H9 (cell line): Measurements from ENCODE around the gene AKR1C8. TPM values are rescaled to one million over a fixed set of nuclear protein-coding genes. Genes with fewer than 3 reads are reported as not detected.

Source experiments
- DNase-seq: peaks from one replicate; pipeline ENCODE4 v3.0.0-alpha.2; 2017
- H2AFZ ChIP-seq: one replicate; pipeline ENCODE4 v1.6.1; 2013; ENCODE audit warnings: mild to moderate bottlenecking, low read length, control low read depth, moderate library complexity
- H2AK5ac ChIP-seq: 2 replicates; pipeline ENCODE4 v1.6.1; 2013; ENCODE audit warnings: low read length, control low read depth, mixed read lengths; ENCODE audit not compliant: insufficient read length
- H2BK120ac ChIP-seq: one replicate; pipeline ENCODE4 v1.6.1; 2013; ENCODE audit warnings: low read depth, mild to moderate bottlenecking, low read length, control low read depth, inconsistent platforms; ENCODE audit not compliant: poor library complexity, severe bottlenecking
- H2BK12ac ChIP-seq: 2 replicates; pipeline ENCODE4 v1.6.1; 2013; ENCODE audit warnings: low read length, control low read depth, mixed read lengths, low read depth; ENCODE audit not compliant: insufficient read length
- H2BK15ac ChIP-seq: 2 replicates; pipeline ENCODE4 v1.6.1; 2013; ENCODE audit warnings: low read depth, low read length, control low read depth
- H2BK20ac ChIP-seq: one replicate; pipeline ENCODE4 v1.6.1; 2013; ENCODE audit warnings: low read depth, mild to moderate bottlenecking, low read length, control low read depth, inconsistent platforms; ENCODE audit not compliant: poor library complexity, severe bottlenecking
- H2BK5ac ChIP-seq: 2 replicates; pipeline ENCODE4 v1.6.1; 2013; ENCODE audit warnings: low read length, control low read depth, mixed read lengths; ENCODE audit not compliant: insufficient read length
- H3K14ac ChIP-seq: 2 replicates; pipeline ENCODE4 v1.6.1; 2013; ENCODE audit warnings: low read length, control low read depth; ENCODE audit not compliant: insufficient read depth
- H3K18ac ChIP-seq: 2 replicates; pipeline ENCODE4 v1.6.1; 2013; ENCODE audit warnings: low read depth, mild to moderate bottlenecking, mixed read lengths, low read length, control low read depth; ENCODE audit not compliant: insufficient read length
- H3K23ac ChIP-seq: 2 replicates; pipeline ENCODE4 v1.6.1; 2013; ENCODE audit warnings: low read length, control low read depth, mixed read lengths, low read depth; ENCODE audit not compliant: insufficient read length
- H3K23me2 ChIP-seq: 2 replicates; pipeline ENCODE4 v1.6.1; 2013; ENCODE audit warnings: low read depth, mild to moderate bottlenecking, mixed read lengths, low read length, control low read depth; ENCODE audit not compliant: insufficient read length, poor library complexity, severe bottlenecking
- H3K27ac ChIP-seq: 2 replicates; pipeline ENCODE4 v1.5.1; 2013; ENCODE audit warnings: low read length, control low read depth, mixed read lengths, low read depth; ENCODE audit not compliant: insufficient read length
- H3K27me3 ChIP-seq: 2 replicates; pipeline ENCODE4 v1.6.1; 2013; ENCODE audit warnings: low read length, control low read depth, inconsistent platforms; ENCODE audit not compliant: insufficient read depth
- H3K4ac ChIP-seq: 2 replicates; pipeline ENCODE4 v1.6.1; 2013; ENCODE audit warnings: low read depth, mild to moderate bottlenecking, control low read depth, inconsistent platforms, low read length, moderate library complexity
- H3K4me1 ChIP-seq: 2 replicates; pipeline ENCODE4 v1.6.1; 2013; ENCODE audit warnings: low read length, control low read depth, inconsistent platforms; ENCODE audit not compliant: insufficient read depth
- H3K4me2 ChIP-seq: 2 replicates; pipeline ENCODE4 v1.6.1; 2013; ENCODE audit warnings: low read length, control low read depth, mixed read lengths; ENCODE audit not compliant: insufficient read length, insufficient read depth
- H3K56ac ChIP-seq: 2 replicates; pipeline ENCODE4 v1.6.1; 2013; ENCODE audit warnings: low read depth, mild to moderate bottlenecking, mixed read lengths, low read length, control low read depth; ENCODE audit not compliant: insufficient read length
- H3K79me1 ChIP-seq: 2 replicates; pipeline ENCODE4 v1.6.1; 2013; ENCODE audit warnings: low read depth, mild to moderate bottlenecking, moderate library complexity, low read length, control low read depth, inconsistent platforms; ENCODE audit not compliant: insufficient read depth, poor library complexity, severe bottlenecking
- H3K79me2 ChIP-seq: 2 replicates; pipeline ENCODE4 v1.6.1; 2013; ENCODE audit warnings: low read length, control low read depth, inconsistent platforms; ENCODE audit not compliant: insufficient read depth
- H3K9ac ChIP-seq: 2 replicates; pipeline ENCODE4 v1.6.1; 2013; ENCODE audit warnings: low read length, control low read depth, mixed read lengths; ENCODE audit not compliant: insufficient read length; ENCODE audit errors: extremely low read depth
- H3K9me3 ChIP-seq: one replicate; pipeline ENCODE4 v1.6.1; 2013; ENCODE audit warnings: low read depth, low read length, inconsistent platforms; ENCODE audit not compliant: control insufficient read depth
- H3T11ph ChIP-seq: one replicate; pipeline ENCODE4 v1.6.1; 2013; ENCODE audit warnings: mild to moderate bottlenecking, low read length, control low read depth, inconsistent platforms
- H4K20me1 ChIP-seq: one replicate; pipeline ENCODE4 v1.6.1; 2013; ENCODE audit not compliant: control insufficient read depth, insufficient read length, insufficient read depth
- H4K5ac ChIP-seq: 2 replicates; pipeline ENCODE4 v1.6.1; 2013; ENCODE audit warnings: low read depth, mild to moderate bottlenecking, mixed read lengths, low read length, control low read depth; ENCODE audit not compliant: insufficient read length
- H4K8ac ChIP-seq: replicated peaks from 2 replicates; pipeline ENCODE4 v1.6.1; 2013; ENCODE audit warnings: low read length, control low read depth, mixed read lengths, low read depth; ENCODE audit not compliant: insufficient read length
- H4K91ac ChIP-seq: 2 replicates; pipeline ENCODE4 v1.6.1; 2013; ENCODE audit warnings: low read depth, mild to moderate bottlenecking, moderate library complexity, mixed read lengths, low read length, control low read depth; ENCODE audit not compliant: insufficient read length
- H3K27ac Mint-ChIP-seq, 3 experiments: 2 replicates in 2 of 3; 3 replicates in 1 of 3; pipeline ENCODE4 v1.8.0; 2020 to 2021; ENCODE audit warnings: mixed read lengths in 3 of 3, mild to moderate bottlenecking in 1 of 3, moderate library complexity in 1 of 3
- H3K27me3 Mint-ChIP-seq: 2 replicates; pipeline ENCODE4 v1.8.0; 2021; ENCODE audit warnings: low read depth, mild to moderate bottlenecking, moderate library complexity, mixed read lengths
- H3K36me3 Mint-ChIP-seq, 3 experiments: 2 replicates in 2 of 3; 3 replicates in 1 of 3; pipeline ENCODE4 v1.8.0; 2020 to 2021; ENCODE audit warnings: low read depth in 3 of 3, mixed read lengths in 3 of 3; ENCODE audit not compliant: insufficient read depth in 1 of 3
- H3K4me1 Mint-ChIP-seq, 2 experiments: 2 replicates each; pipeline ENCODE4 v1.8.0; 2020; ENCODE audit warnings: mixed read lengths in 2 of 2
- H3K4me3 Mint-ChIP-seq, 2 experiments: 2 replicates in 1 of 2; 3 replicates in 1 of 2; pipeline ENCODE4 v1.8.0; 2020 to 2021; ENCODE audit warnings: mild to moderate bottlenecking in 2 of 2, mixed read lengths in 2 of 2, moderate library complexity in 1 of 2
- H3K9me3 Mint-ChIP-seq, 2 experiments: 2 replicates in 1 of 2; 3 replicates in 1 of 2; pipeline ENCODE4 v1.8.0; 2020; ENCODE audit warnings: mild to moderate bottlenecking in 2 of 2, mixed read lengths in 2 of 2, moderate library complexity in 1 of 2
- CTCF ChIP-seq: fragments of 200-600 bp; sonication (generic); conservative IDR thresholded peaks from 3 replicates; pipeline ENCODE4 v1.8.0; 2021; ENCODE audit warnings: antibody characterized with exemption, mild to moderate bottlenecking
- WGBS: extraction: QIAGEN DNeasy Blood & Tissue Kit; methylation state at CpG from one replicate; pipeline ENCODE4 v1.1.7; 2013; ENCODE audit warnings: missing lambda C conversion rate, low lambda C conversion rate, mixed read lengths; ENCODE audit not compliant: insufficient read length; ENCODE audit errors: extremely low coverage; 5-methylcytosine and 5-hydroxymethylcytosine counted together
- total RNA-seq: library from RNA; stranded (reverse); gene quantifications from 2 replicates; pipeline ENCODE4 v1.2.1, GENCODE V29; 2021

The AKR1C8 gene
- total RNA-seq, 1 experiment from 2014 or later: not detected

- Histone ChIP-seq H4K91ac (no peak overlapping the region), H3K27me3 (no peaks in the 10 kb centered on the region), H3K56ac (no peak overlapping the region), H3K79me1 (no peaks in the 10 kb centered on the region), H2AFZ (no peak overlapping the region), H2AK5ac (no peak overlapping the region), H3K4me1 (no peaks in the 10 kb centered on the region), H4K8ac (no peak overlapping the region), H3K79me2 (no peaks in the 10 kb centered on the region), H3K9ac (no peak overlapping the region), H3K9me3 (no peaks in the 10 kb centered on the region), H3K23ac (no peak overlapping the region), H3K27ac (no peak overlapping the region), H3K4ac (no peak overlapping the region), H2BK120ac (no peak overlapping the region), H2BK15ac (no peak overlapping the region), H3K18ac (no peak overlapping the region), H3T11ph (no peak overlapping the region), H2BK20ac (no peak overlapping the region), H3K14ac (no peak overlapping the region), H2BK12ac (no peak overlapping the region), H4K20me1 (no peaks in the 10 kb centered on the region), H4K5ac (no peak overlapping the region), H3K4me2 (no peak overlapping the region), H3K23me2 (no peaks in the 10 kb centered on the region), H2BK5ac (no peak overlapping the region)
- Mint-ChIP-seq H3K4me3 (no peak overlapping the region), H3K36me3 (no peaks in the 10 kb centered on the region), H3K27me3 (no peaks in the 10 kb centered on the region), H3K4me1 (no peaks in the 10 kb centered on the region), H3K27ac (no peak overlapping the region), H3K9me3 (peaks cover 19 to 64% of the 10 kb centered on the region in 2 experiments)
- no peak for DNase-seq
- no peak for TF ChIP-seq CTCF
- WGBS: no CpG with 5 or more reads among the region's 3 CpGs
These were observed 13.4 kb upstream of the AKR1C8 start for GRCh38 chr10:5198386-5198785.
